OCI-LY3 (cell line): ENCODE results near the gene ADAM8.

Source experiments
- H2AFZ ChIP-seq: fragments of 200-600, 300-600 bp; shearing (Covaris generic); 2 replicates; pipeline ENCODE4 v1.6.0; 2014; ENCODE audit warnings: antibody characterized with exemption, low read depth, low read length
- H3K27ac ChIP-seq: fragments of 200-600, 300-600 bp; sonication (generic); 2 replicates; pipeline ENCODE4 v1.5.1; 2014; ENCODE audit warnings: mild to moderate bottlenecking, low read length, moderate library complexity, mixed read lengths
- H3K27me3 ChIP-seq: fragments of 200-600, 300-600 bp; sonication (generic); 2 replicates; pipeline ENCODE4 v1.6.1; 2014; ENCODE audit warnings: low read depth, low read length, mixed read lengths
- H3K36me3 ChIP-seq: fragments of 200-600, 300-600 bp; sonication (generic); replicated peaks from 2 replicates; pipeline ENCODE3; 2014; ENCODE audit warnings: low read depth, low read length, mixed read lengths
- H3K4me1 ChIP-seq: fragments of 300-600, 200-600 bp; sonication (generic); 2 replicates; pipeline ENCODE4 v1.6.1; 2014; ENCODE audit warnings: low read length, mixed read lengths
- H3K4me2 ChIP-seq: fragments of 200-600, 300-600 bp; sonication (generic); 2 replicates; pipeline ENCODE4 v1.6.1; 2014; ENCODE audit warnings: low read length, mixed read lengths
- H3K4me3 ChIP-seq: fragments of 300-600, 200-600 bp; sonication (generic); 2 replicates; pipeline ENCODE4 v1.5.1; 2014; ENCODE audit warnings: antibody characterized with exemption, mild to moderate bottlenecking, low read length, moderate library complexity
- H3K79me2 ChIP-seq: fragments of 300-600, 200-600 bp; shearing (Covaris generic); 2 replicates; pipeline ENCODE4 v1.6.1; 2014; ENCODE audit warnings: mild to moderate bottlenecking, low read length, mixed read lengths
- H3K9ac ChIP-seq: fragments of 300-600, 200-600 bp; shearing (Covaris generic); 2 replicates; pipeline ENCODE4 v1.6.0; 2014; ENCODE audit warnings: mild to moderate bottlenecking, low read length, moderate library complexity
- H3K9me3 ChIP-seq: fragments of 200-600, 300-600 bp; shearing (Covaris generic); 2 replicates; pipeline ENCODE4 v1.6.1; 2014; ENCODE audit warnings: low read length, mixed read lengths; ENCODE audit not compliant: insufficient read depth
- H4K20me1 ChIP-seq: fragments of 200-600, 300-600 bp; sonication (generic); 2 replicates; pipeline ENCODE4 v1.6.1; 2016; ENCODE audit warnings: low read length, mixed read lengths; ENCODE audit not compliant: insufficient read depth
- EZH2phosphoT487 ChIP-seq: fragments of 200-600 bp; shearing (Covaris generic); IDR thresholded peaks from 2 replicates; pipeline ENCODE4 v1.6.1; 2018; ENCODE audit warnings: antibody characterized with exemption, mixed run types, low read depth
- TF ChIP-seq, protein P1 (sequence below): fragments of 200-600, 300-600 bp; sonication (generic); IDR thresholded peaks from 2 replicates; pipeline ENCODE4 v1.5.1; 2014; ENCODE audit warnings: antibody characterized with exemption, low read length, low read depth

Gene ADAM8

DNA sequence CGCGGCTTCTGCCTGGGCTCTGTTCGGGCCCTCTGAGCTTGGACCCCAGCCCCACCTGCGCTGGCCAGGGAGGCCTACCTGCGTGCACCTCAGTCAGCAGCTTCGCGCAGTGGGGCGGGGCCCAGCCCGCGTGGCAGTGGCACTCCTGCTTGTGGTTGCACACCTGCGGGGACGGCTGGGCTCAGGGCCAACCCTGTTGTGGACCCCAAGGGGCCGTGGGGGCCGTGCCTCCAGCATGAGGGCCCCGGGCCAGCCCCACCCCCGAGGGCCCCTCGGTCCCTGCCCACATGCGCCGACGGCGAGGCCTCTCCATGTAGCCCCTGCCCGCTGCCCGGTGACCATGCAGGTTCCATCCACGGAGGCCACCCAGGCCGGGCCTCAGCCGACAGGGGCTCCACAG, 7.3 kb downstream of the ADAM8 start:
- H3K4me2 ChIP-seq, result no peak overlapping the region
- H3K4me1 ChIP-seq, result peaks cover 5% of the 10 kb centered on the region; the same call in 1 of the 2 replicates
- H3K9ac ChIP-seq, result no peak overlapping the region
- H3K9me3 ChIP-seq, result no peaks in the 10 kb centered on the region
- H3K36me3 ChIP-seq, result peaks cover 14% of the 10 kb centered on the region
- no peak for TF ChIP-seq EZH2phosphoT487
- TF ChIP-seq, protein P1, sequence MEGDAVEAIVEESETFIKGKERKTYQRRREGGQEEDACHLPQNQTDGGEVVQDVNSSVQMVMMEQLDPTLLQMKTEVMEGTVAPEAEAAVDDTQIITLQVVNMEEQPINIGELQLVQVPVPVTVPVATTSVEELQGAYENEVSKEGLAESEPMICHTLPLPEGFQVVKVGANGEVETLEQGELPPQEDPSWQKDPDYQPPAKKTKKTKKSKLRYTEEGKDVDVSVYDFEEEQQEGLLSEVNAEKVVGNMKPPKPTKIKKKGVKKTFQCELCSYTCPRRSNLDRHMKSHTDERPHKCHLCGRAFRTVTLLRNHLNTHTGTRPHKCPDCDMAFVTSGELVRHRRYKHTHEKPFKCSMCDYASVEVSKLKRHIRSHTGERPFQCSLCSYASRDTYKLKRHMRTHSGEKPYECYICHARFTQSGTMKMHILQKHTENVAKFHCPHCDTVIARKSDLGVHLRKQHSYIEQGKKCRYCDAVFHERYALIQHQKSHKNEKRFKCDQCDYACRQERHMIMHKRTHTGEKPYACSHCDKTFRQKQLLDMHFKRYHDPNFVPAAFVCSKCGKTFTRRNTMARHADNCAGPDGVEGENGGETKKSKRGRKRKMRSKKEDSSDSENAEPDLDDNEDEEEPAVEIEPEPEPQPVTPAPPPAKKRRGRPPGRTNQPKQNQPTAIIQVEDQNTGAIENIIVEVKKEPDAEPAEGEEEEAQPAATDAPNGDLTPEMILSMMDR, result no peak
- H2AFZ ChIP-seq, result no peak overlapping the region
- H3K4me3 ChIP-seq, result no peak overlapping the region
- H3K79me2 ChIP-seq, result peaks cover 4% of the 10 kb centered on the region
- no peaks in the 10 kb centered on the region for H3K27me3 ChIP-seq
- H3K27ac ChIP-seq, result no peak overlapping the region
- H4K20me1 ChIP-seq, result peaks cover 2% of the 10 kb centered on the region; the same call in 1 of the 2 replicates

GRCh38 chr10:133268532-133268931, 8.1 kb downstream of the ADAM8 start:
- Histone ChIP-seq H3K4me3 (no peak overlapping the region), H3K4me2 (no peak overlapping the region), H4K20me1 (no peaks in the 10 kb centered on the region), H2AFZ (no peak overlapping the region), H3K9ac (no peak overlapping the region), H3K27me3 (no peaks in the 10 kb centered on the region), H3K9me3 (no peaks in the 10 kb centered on the region), H3K79me2 (no peaks in the 10 kb centered on the region), H3K4me1 (no peaks in the 10 kb centered on the region), H3K36me3 (peaks cover 8% of the 10 kb centered on the region), H3K27ac (no peak overlapping the region)
- TF ChIP-seq, protein P1, result no peak
- TF ChIP-seq EZH2phosphoT487, result no peak

DNA sequence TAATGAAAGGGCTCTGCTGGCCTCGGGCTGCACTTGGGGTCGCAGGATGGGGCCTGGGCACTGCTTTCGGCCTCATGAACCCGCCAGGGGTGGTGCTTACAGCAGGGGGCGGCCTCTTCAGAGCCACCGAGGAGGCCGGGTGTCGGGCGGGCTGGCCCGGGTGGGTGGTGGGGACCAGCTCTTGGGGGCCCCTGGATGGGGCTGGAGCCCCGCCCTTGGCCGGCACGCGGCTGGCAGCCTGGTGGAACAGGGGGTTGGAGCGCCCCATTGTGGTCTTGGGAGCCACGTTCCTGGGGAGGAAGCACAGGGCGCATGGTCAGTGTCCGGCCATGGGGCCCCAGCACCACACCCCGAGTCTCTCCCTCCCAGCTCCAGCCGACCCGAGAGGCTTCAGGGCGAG, 8.8 kb downstream of the ADAM8 start:
- peaks cover 2% of the 10 kb centered on the region for H3K36me3 ChIP-seq
- TF ChIP-seq EZH2phosphoT487, result no peak
- TF ChIP-seq, protein P1, result no peak
- no peak overlapping the region for H3K9ac ChIP-seq
- H3K9me3 ChIP-seq, result no peaks in the 10 kb centered on the region
- no peak overlapping the region for H3K4me3 ChIP-seq
- no peak overlapping the region for H3K27ac ChIP-seq
- no peak overlapping the region for H2AFZ ChIP-seq
- no peaks in the 10 kb centered on the region for H3K4me1 ChIP-seq
- no peak overlapping the region for H3K4me2 ChIP-seq
- peaks cover 1% of the 10 kb centered on the region; the same call in 1 of the 2 replicates for H4K20me1 ChIP-seq
- H3K79me2 ChIP-seq, result no peaks in the 10 kb centered on the region
- H3K27me3 ChIP-seq, result no peaks in the 10 kb centered on the region

- Histone ChIP-seq H3K4me1 (0 out of 2 replicates have a peak, but pooled peaks cover 2% of the 10 kb centered on the region), H3K9ac (no peak overlapping the region), H3K27ac (no peak overlapping the region), H3K4me2 (no peak overlapping the region), H3K79me2 (no peaks in the 10 kb centered on the region), H2AFZ (no peak overlapping the region), H3K36me3 (peaks cover 2% of the 10 kb centered on the region), H3K9me3 (no peaks in the 10 kb centered on the region), H4K20me1 (peaks cover 6% of the 10 kb centered on the region), H3K27me3 (no peaks in the 10 kb centered on the region), H3K4me3 (no peak overlapping the region)
- TF ChIP-seq, protein P1, result no peak
- TF ChIP-seq EZH2phosphoT487, result no peak
Observed at GRCh38 chr10:133267293-133267692, 9.4 kb downstream of the ADAM8 start.
